NCI-H510A treated with DMSO at 0.1 percent for 48 hours (cell line): ENCODE data around the gene MPDU1.

ENCODE experiments used
- DNase-seq: peaks from one replicate; lab custom pipeline; 2025; lab: John Stamatoyannopoulos, UW

MPDU1 gene

GRCh38 chr17:7583253-7584109 is at the start of gene MPDU1:
TSS of gene MPDU1 (plus strand) at chr17:7583852. CDS start at chr17:7583863, 11 bp downstream.
- DNase-seq, result peak; percentile 98

GRCh38 chr17:7538050-7538449 is 45.6 kb upstream of the MPDU1 start:
- no peak for DNase-seq

DNA sequence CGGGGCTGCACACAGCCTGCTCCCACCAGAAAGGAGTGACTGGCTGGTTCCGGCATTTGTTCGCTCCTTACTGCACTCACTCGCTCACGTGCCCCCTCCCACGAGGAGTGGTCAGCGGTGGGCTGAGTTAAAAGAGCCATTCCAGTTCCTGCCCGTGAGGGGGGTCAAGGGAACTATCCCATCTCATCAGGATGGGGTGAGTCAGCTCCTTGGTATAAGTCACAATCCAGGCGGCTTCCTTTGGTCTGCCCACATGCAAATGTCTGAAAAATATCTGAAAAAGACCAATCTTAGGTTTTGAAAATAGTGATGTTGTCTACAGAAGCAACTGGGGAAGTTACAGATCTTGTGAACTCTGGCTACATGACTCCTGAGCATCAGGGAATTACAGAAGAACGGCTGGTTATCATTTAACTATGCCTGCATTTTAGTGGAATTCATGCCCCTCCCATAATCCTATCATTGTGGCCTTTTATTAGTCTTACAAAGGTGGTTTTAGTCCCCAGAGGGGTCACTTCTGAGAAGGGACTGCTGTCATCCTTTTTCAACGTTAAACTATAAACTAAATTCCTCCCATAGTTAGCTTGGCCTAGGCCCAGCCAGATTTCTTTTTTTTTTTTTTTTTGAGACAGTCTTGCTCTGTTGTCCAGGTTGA is 44.6 kb upstream of the MPDU1 start:
- no peak for DNase-seq

- no peak for DNase-seq
Observed at GRCh38 chr17:7541074-7541621, 42.5 kb upstream of the MPDU1 start.

- no peak for DNase-seq
Observed at GRCh38 chr17:7544911-7545310, 38.7 kb upstream of the MPDU1 start.

- no peak for DNase-seq
Observed at GRCh38 chr17:7548585-7549400, 34.9 kb upstream of the MPDU1 start, which contains the start of gene TNFSF12. TSS of gene TNFSF12 (plus strand) at chr17:7549058. CDS start at chr17:7549154, 96 bp downstream.

DNA sequence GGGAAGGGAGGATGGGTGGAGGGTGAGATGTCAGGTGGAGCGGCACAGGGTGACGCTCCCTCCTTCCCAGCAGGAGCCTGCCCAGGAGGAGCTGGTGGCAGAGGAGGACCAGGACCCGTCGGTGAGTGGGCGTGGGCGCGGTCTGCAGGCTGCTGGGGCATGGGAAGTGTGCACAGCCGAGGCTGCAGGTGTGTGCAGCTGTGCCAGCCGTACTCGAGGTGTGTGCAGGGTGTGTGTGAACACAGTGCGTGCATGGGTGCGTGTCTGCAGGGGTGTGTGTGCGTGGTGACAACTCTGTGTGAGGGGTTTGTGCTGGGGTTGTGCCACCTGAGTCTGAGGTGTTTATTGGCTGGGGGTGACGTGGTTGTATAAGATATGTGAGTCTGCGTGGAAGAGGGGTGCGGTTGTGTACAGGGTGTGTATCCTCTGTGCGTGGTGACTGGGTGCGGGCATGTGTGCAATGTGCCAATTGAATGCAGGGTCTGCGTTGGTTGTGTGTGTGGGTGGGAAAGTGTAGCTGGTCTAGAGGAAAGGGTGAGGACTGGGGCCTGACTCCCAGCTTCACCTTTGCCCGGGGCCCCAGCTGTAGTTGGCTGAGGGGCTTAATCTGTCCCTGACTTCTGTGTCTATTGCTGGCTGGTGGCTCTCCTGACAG is 34.1 kb upstream of the MPDU1 start:
- no peak for DNase-seq

GRCh38 chr17:7550344-7550743 is 33.3 kb upstream of the MPDU1 start:
- DNase-seq, result no peak

DNA sequence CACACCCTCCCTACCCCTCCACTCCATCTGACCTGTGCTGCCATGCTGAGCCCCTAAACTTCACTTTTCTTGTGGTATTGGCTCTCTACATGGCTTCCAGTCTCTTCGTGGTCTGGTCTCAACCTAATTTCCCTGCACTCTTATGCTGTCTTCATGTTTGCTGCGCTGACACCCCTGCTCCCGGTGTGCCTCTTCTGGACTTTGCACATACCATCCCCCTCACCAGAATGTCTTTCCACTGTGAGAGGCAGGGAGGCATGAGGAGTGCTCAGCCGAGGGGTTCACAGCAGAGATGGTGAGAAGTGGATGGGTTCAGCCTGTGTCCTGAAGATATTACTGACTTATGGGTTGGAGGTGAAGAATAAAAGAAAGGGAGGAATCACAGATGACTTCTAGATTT is 32.3 kb upstream of the MPDU1 start:
- DNase-seq, result no peak

DNA sequence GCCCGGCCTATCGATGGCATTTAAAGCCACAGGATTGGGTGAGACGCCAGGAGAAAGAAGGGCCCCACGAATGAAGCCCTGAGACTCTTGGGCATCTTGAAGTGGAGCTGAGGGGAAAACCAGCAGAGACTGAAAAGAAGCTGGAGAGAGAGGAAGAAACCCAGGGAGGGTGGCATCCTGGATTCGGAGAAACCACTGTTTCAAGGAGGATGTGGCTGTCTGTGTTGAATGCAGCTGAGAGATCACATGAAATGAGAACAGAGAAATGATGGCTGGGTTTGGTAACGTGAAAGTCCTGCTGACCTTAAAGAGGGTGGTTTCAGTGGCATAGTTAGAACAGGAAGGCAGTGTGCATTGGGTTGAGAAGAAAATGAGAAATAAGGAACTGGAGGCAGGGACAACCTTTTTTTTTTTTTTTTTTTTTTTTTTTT is 31.0 kb upstream of the MPDU1 start:
- no peak for DNase-seq

- no peak for DNase-seq
Observed at GRCh38 chr17:7553356-7553755, 30.3 kb upstream of the MPDU1 start.

DNA sequence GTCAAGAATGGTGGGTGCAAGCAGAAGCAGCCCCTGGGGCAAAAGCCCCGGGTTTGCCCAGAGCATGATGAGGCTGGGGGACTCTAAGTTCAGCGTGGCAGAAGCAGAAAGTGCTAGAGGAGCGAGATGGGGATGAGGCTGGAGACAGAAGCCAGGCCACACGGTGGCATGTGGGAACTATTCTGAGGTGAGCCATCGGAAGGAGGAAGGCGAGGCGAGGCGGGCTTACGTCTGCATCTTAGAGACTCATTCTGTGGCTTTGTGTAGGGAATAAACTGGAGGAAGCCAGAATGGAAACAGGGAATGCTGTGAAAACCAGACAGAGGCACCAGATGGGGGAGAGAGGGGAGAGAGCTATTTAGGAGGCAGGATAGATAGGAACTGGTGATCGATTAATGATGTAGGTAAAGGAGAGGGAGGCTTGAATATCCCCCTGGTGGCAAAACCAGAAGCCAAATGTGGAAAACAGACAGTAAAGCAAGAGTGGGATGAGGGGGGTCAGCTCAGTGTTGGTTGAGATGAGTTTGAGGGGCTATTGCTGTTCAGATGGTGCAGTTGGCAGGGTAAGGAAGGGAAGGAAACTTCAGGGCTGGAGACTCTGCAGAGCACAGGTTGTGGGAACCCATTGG is 28.2 kb upstream of the MPDU1 start:
- DNase-seq, result no peak

- no peak for DNase-seq
Observed at GRCh38 chr17:7556627-7557026, 27.0 kb upstream of the MPDU1 start.

DNA sequence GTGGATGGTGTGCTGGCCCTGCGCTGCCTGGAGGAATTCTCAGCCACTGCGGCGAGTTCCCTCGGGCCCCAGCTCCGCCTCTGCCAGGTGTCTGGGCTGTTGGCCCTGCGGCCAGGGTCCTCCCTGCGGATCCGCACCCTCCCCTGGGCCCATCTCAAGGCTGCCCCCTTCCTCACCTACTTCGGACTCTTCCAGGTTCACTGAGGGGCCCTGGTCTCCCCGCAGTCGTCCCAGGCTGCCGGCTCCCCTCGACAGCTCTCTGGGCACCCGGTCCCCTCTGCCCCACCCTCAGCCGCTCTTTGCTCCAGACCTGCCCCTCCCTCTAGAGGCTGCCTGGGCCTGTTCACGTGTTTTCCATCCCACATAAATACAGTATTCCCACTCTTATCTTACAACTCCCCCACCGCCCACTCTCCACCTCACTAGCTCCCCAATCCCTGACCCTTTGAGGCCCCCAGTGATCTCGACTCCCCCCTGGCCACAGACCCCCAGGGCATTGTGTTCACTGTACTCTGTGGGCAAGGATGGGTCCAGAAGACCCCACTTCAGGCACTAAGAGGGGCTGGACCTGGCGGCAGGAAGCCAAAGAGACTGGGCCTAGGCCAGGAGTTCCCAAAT is 26.4 kb upstream of the MPDU1 start:
- DNase-seq, result no peak

- peak; percentile 64 for DNase-seq
Observed at GRCh38 chr17:7557775-7558543, 25.7 kb upstream of the MPDU1 start.

GRCh38 chr17:7558544-7559319 is 24.9 kb upstream of the MPDU1 start, which contains the start of gene TNFSF13:
TSS of gene TNFSF13 (plus strand) at chr17:7558750. CDS start at chr17:7559040, 290 bp downstream.
- DNase-seq, result no peak

DNA sequence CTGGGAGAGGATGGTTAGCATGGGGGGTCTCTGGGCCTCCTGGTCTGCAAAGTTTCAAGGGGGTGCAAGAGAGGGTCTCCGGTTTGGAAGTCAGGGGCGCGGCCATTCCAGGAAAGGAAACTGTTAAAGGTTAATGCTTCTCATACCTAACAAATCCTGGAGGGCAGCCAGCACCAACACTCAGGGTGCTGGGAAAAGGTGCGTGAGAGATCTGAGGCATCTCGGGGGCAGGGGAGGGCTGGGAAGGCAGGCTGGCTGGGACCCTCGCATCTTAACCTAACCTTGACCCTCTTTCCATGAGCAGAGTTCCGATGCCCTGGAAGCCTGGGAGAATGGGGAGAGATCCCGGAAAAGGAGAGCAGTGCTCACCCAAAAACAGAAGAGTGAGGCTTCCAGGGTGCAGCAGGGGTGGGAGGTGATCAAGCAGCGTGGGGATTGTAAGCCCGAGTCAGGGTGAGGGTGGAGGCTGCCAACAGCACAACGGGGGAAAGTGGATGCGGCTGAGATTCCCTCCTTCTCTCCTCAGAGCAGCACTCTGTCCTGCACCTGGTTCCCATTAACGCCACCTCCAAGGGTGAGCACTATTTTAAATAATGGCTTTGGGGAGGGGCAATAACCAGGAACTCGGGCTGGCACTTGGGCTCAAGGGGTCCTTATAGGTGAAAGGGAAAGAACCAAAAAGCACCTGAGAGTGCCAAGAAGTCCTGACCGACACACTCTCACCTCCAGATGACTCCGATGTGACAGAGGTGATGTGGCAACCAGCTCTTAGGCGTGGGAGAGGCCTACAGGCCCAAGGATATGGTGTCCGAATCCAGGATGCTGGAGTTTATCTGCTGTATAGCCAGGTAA is 24.1 kb upstream of the MPDU1 start:
- DNase-seq, result no peak
